ENCODE measurements around the gene SLFN5. TPM values are rescaled to one million over a fixed set of nuclear protein-coding genes. Genes with fewer than 3 reads are reported as not detected.

SLFN5 gene
- total RNA-seq, 2 experiments from 2014 or later: 28.5 to 32.7 TPM

- Mint-ChIP-seq H3K4me1 (ENCODE audit: low read depth) (peaks cover 63% of the 10 kb centered on the region), H3K36me3 (ENCODE audit: low read depth) (peaks cover 75% of the 10 kb centered on the region), H3K27me3 (no peaks in the 10 kb centered on the region), H3K4me3 (peak overlapping the region; percentile 99), H3K9me3 (no peaks in the 10 kb centered on the region), H3K27ac (peak overlapping the region; percentile 100)
- DNase-seq (peak in 13 of 14 experiments; percentile 11 to 71 (median 48)), ATAC-seq (ENCODE audit: poor library complexity) (no peak)
- H3K27me3 ChIP-seq (ENCODE audit: control insufficient read depth in 1 of 2, insufficient read depth in 2 of 2, low read length in 2 of 2): no peaks in the 10 kb centered on the region
- peaks cover 42% of the 10 kb centered on the region for H3K4me1 ChIP-seq (ENCODE audit: insufficient read depth, low read length)
- H3K9me3 ChIP-seq (ENCODE audit: control insufficient read depth in 1 of 2, insufficient read depth in 1 of 2, low read length in 2 of 2): no peaks in the 10 kb centered on the region
- H3K36me3 ChIP-seq (ENCODE audit: insufficient read depth, low read length): peaks cover 19% of the 10 kb centered on the region
- H3K4me3 ChIP-seq (ENCODE audit: low read length): peak overlapping the region; percentile 99
- POLR2A ChIA-PET: interaction anchor here (0.7 to 10.9 kb wide), 26 partner anchors 10 to 337 kb away, joined by 3 to 440 read pairs (median 8); partner anchors contain the start of genes NLE1, PEX12, SLFN11 and SLFN12L
- no peak for TF ChIP-seq CTCF (IDR thresholded peaks at IDR 0.05)
- CTCF ChIA-PET: interaction anchor here (1.2 to 4.5 kb wide), 6 partner anchors 24 to 298 kb away, joined by 3 to 19 read pairs (median 8); no protein-coding TSS in a partner anchor
- intact Hi-C loops (cut with DNase I, micrococcal nuclease): loop anchor here in 1 of 2 experiments (1.0 to 10.0 kb wide), 3 partner anchors 69 to 503 kb away; partner anchors contain the start of gene SLFN11
- peak overlapping the region; percentile 92 to 99 for H3K27ac ChIP-seq (ENCODE audit: low read depth in 1 of 2, low read length in 2 of 2)
Observed at GRCh38 chr17:35241520-35241919, 1.4 kb upstream of the SLFN5 start.

DNA sequence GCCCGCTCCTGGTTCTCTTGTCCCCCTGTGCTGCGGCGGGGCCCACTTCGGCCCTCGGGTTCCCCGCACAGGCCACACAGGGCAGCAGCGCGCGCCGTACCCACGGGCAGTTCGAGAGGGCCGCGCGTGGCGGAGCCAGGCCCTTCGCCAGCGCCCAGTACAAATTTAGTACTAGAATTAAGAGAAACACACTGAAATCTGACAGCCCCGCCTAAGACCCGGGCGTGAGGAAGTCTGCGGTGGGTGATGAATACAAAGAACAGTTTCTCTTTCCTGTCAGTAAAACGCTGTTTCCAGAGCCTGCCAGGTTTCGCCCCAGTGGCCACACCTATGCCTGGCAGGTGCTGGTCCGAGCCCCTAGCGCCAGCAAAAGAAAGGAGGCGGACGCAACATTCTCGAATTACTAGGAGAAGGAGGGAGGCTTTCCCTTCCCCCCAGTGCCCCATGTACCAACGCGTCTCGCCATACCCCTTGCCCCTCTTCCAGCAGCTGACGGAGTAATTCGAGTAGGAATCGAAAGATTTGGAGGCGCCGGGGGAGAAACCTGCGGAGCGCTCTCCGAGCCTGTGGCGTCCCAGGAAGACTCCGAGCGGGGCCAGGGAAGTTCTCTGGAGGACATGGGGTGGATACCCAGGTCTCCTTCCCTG is 591 bp upstream of the SLFN5 start:
- Histone ChIP-seq H3K9me3 (ENCODE audit: control insufficient read depth in 1 of 2, insufficient read depth in 1 of 2, low read length in 2 of 2) (no peaks in the 10 kb centered on the region), H3K27ac (ENCODE audit: low read depth in 1 of 2, low read length in 2 of 2) (peak overlapping the region; percentile 92 to 99), H3K4me1 (ENCODE audit: insufficient read depth, low read length) (peaks cover 42% of the 10 kb centered on the region), H3K4me3 (ENCODE audit: low read length) (peak overlapping the region; percentile 99), H3K27me3 (ENCODE audit: control insufficient read depth in 1 of 2, insufficient read depth in 2 of 2, low read length in 2 of 2) (no peaks in the 10 kb centered on the region), H3K36me3 (ENCODE audit: insufficient read depth, low read length) (peaks cover 23% of the 10 kb centered on the region)
- Mint-ChIP-seq H3K27ac (peak overlapping the region; percentile 100), H3K27me3 (no peaks in the 10 kb centered on the region), H3K9me3 (no peaks in the 10 kb centered on the region), H3K36me3 (ENCODE audit: low read depth) (peaks cover 80% of the 10 kb centered on the region), H3K4me1 (ENCODE audit: low read depth) (peaks cover 61% of the 10 kb centered on the region), H3K4me3 (peak overlapping the region; percentile 99)
- ATAC-seq (ENCODE audit: poor library complexity) (peak; percentile 61), DNase-seq (peak; percentile 72 to 94 (median 83))
- POLR2A ChIA-PET: interaction anchor here (0.8 to 10.9 kb wide), 40 partner anchors 11 to 566 kb away, joined by 3 to 440 read pairs (median 8); partner anchors contain the start of genes AP2B1, NLE1, PEX12 and SLFN11
- peak; percentile 65 for TF ChIP-seq CTCF (IDR thresholded peaks at IDR 0.05)
- CTCF ChIA-PET: interaction anchor here (0.8 to 4.5 kb wide), 11 partner anchors 15 to 336 kb away, joined by 3 to 19 read pairs (median 3); partner anchors contain the start of gene PEX12
- intact Hi-C loops (cut with DNase I, micrococcal nuclease): loop anchor here (1.0 to 10.0 kb wide), 8 partner anchors 24 to 503 kb away; partner anchors contain the start of gene SLFN11 (in 1 of the 2)

- Mint-ChIP-seq H3K27me3 (no peaks in the 10 kb centered on the region), H3K4me1 (ENCODE audit: low read depth) (peaks cover 61% of the 10 kb centered on the region), H3K27ac (peak overlapping the region; percentile 100), H3K4me3 (peak overlapping the region; percentile 99), H3K9me3 (no peaks in the 10 kb centered on the region), H3K36me3 (ENCODE audit: low read depth) (peaks cover 86% of the 10 kb centered on the region)
- CTCF ChIA-PET: interaction anchor here (1.4 to 4.5 kb wide), 3 partner anchors 69 to 335 kb away, joined by 3 to 14 read pairs (median 5); partner anchors contain the start of gene PEX12
- H3K36me3 ChIP-seq (ENCODE audit: insufficient read depth, low read length): peaks cover 38% of the 10 kb centered on the region
- ATAC-seq (ENCODE audit: poor library complexity) (peak; percentile 9), DNase-seq (peak; percentile 22 to 75 (median 50))
- TF ChIP-seq CTCF (IDR thresholded peaks at IDR 0.05): no peak
- no peaks in the 10 kb centered on the region for H3K9me3 ChIP-seq (ENCODE audit: control insufficient read depth in 1 of 2, insufficient read depth in 1 of 2, low read length in 2 of 2)
- H3K4me3 ChIP-seq (ENCODE audit: low read length): peak overlapping the region; percentile 99
- H3K27me3 ChIP-seq (ENCODE audit: control insufficient read depth in 1 of 2, insufficient read depth in 2 of 2, low read length in 2 of 2): no peaks in the 10 kb centered on the region
- H3K4me1 ChIP-seq (ENCODE audit: insufficient read depth, low read length): peaks cover 39% of the 10 kb centered on the region
- peak overlapping the region; percentile 92 to 99 for H3K27ac ChIP-seq (ENCODE audit: low read depth in 1 of 2, low read length in 2 of 2)
- intact Hi-C loops (cut with DNase I, micrococcal nuclease): loop anchor here (1.0 to 10.0 kb wide), 8 partner anchors 29 to 501 kb away; partner anchors contain the start of gene SLFN11 (in 2 of the 2)
- POLR2A ChIA-PET: interaction anchor here (0.8 to 10.9 kb wide), 31 partner anchors 8 to 343 kb away, joined by 3 to 440 read pairs (median 8); partner anchors contain the start of genes AP2B1, PEX12, SLFN11 and SLFN12L
Observed at GRCh38 chr17:35243561-35244340, 879 bp downstream of the SLFN5 start.

All from CD4-positive, alpha-beta T cell (primary cell).